ENCODE measurements around the gene CSNK2B. TPM values are rescaled to one million over a fixed set of nuclear protein-coding genes. Genes with fewer than 3 reads are reported as not detected.

The CSNK2B gene
- total and polyA plus RNA-seq, 10 of the 15 experiments (the other 5 are each of a cell fraction or from before 2014, with no cell fraction given), result 56.3 to 405 (median 286) TPM

GRCh38 chr6:31620586-31621319, 45.1 kb upstream of the CSNK2B start, which contains the start of gene PRRC2A:
Gene PRRC2A (plus strand): TSS chr6:31620715. CDS start chr6:31622790, 2,075 bp downstream.
- Histone ChIP-seq H3K4me2 (ENCODE audit: control insufficient read depth, insufficient read depth) (peak within 1 kb of the TSS; percentile 80), H3K9ac (ENCODE audit: control insufficient read depth, insufficient read depth, low read length) (peak within 1 kb of the TSS; percentile 99), H3K4me3 (peak within 1 kb of the TSS; percentile 86), H3K27ac (ENCODE audit: control insufficient read depth, insufficient read depth) (peak within 1 kb of the TSS; percentile 98), H3K79me2 (ENCODE audit: control insufficient read depth, insufficient read depth, low read length) (peaks cover 48% of the 10 kb centered on the region), H3K9me3 (replicated peaks; ENCODE audit: control insufficient read depth, insufficient read depth, low read length) (no peaks in the 10 kb centered on the region), H3K27me3 (replicated peaks in 1 of 2; ENCODE audit: control insufficient read depth in 2 of 2, insufficient read depth in 2 of 2, low read length in 1 of 2) (no peaks in the 10 kb centered on the region), H2AFZ (ENCODE audit: control insufficient read depth, low read depth, low read length) (peak within 1 kb of the TSS; percentile 77), H3K4me1 (ENCODE audit: control insufficient read depth, insufficient read depth, low read length) (peaks cover 13% of the 10 kb centered on the region), H3K36me3 (ENCODE audit: control insufficient read depth in 2 of 2, insufficient read depth in 2 of 2, low read length in 1 of 2) (peaks cover 17 to 27% of the 10 kb centered on the region in 2 experiments), H4K20me1 (ENCODE audit: control insufficient read depth, insufficient read depth) (peaks cover 4% of the 10 kb centered on the region; the same call in 1 of the 2 replicates)
- SMC1A ChIA-PET (ENCODE audit: uncharacterized antibody, unreplicated experiment), result interaction anchor here (0.8 to 2.9 kb wide), 12 partner anchors 11 to 209 kb away, joined by 3 to 15 read pairs (median 6); partner anchors contain the start of genes BAG6, C6orf47, DDX39B and GPANK1
- intact Hi-C loops (cut with micrococcal nuclease; ENCODE audit: unreplicated experiment) (loop anchor here (1.0 kb wide), 2 partner anchors 32 to 45 kb away; partner anchors contain the start of gene BAG6), in situ Hi-C loops (cut with MboI) (no loop called here)
- RAD21 ChIA-PET (ENCODE audit: unreplicated experiment), result no interaction called here
- FAIRE-seq (peak; percentile 23), DNase-seq (ENCODE audit: low read depth, low spot score) (no peak), ATAC-seq (peak; percentile 77)
- no TSS peak for BruUV-seq (replicated peaks)
- POLR2A ChIA-PET, result interaction anchor here (0.6 to 5.2 kb wide), 11 partner anchors 11 to 201 kb away, joined by 3 to 58 read pairs (median 3); partner anchors contain the start of genes APOM, BAG6, C6orf47 and CLIC1
- WGBS (ENCODE audit: insufficient coverage, insufficient replicate concordance, low lambda C conversion rate, missing lambda C conversion rate), result 2% methylated on average over 17 of the region's 67 CpGs
- CTCF ChIA-PET, result interaction anchor here (0.7 to 3.0 kb wide), 3 partner anchors 22 to 24 kb away, joined by 3 to 17 read pairs (median 4); no protein-coding TSS in a partner anchor
- no peak for TF ChIP-seq EP300 (IDR thresholded peaks at IDR 0.05; ENCODE audit: borderline replicate concordance in 1 of 2, control insufficient read depth in 1 of 2, low read depth in 2 of 2, low read length in 2 of 2)
- peak; percentile 84 for TF ChIP-seq MYC (IDR thresholded peaks at IDR 0.05; ENCODE audit: insufficient read depth, insufficient read length, insufficient replicate concordance, low read length, severe bottlenecking)
- TF ChIP-seq JUNB (IDR thresholded peaks at IDR 0.05), result no peak
- 0 out of 2 replicates have a peak, but pooled peaks have one; percentile 34 for TF ChIP-seq NBN (IDR thresholded peaks at IDR 0.05)
- TF ChIP-seq, protein P1, sequence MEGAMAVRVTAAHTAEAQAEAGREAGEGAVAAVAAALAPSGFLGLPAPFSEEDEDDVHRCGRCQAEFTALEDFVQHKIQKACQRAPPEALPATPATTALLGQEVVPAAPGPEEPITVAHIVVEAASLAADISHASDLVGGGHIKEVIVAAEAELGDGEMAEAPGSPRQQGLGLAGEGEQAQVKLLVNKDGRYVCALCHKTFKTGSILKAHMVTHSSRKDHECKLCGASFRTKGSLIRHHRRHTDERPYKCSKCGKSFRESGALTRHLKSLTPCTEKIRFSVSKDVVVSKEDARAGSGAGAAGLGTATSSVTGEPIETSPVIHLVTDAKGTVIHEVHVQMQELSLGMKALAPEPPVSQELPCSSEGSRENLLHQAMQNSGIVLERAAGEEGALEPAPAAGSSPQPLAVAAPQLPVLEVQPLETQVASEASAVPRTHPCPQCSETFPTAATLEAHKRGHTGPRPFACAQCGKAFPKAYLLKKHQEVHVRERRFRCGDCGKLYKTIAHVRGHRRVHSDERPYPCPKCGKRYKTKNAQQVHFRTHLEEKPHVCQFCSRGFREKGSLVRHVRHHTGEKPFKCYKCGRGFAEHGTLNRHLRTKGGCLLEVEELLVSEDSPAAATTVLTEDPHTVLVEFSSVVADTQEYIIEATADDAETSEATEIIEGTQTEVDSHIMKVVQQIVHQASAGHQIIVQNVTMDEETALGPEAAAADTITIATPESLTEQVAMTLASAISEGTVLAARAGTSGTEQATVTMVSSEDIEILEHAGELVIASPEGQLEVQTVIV (IDR thresholded peaks at IDR 0.05; ENCODE audit: borderline replicate concordance, partially characterized antibody), result no peak
- TF ChIP-seq RB1 (IDR thresholded peaks at IDR 0.05; ENCODE audit: borderline replicate concordance), result peak; percentile 79; the same call in 1 of the 2 replicates
- TF ChIP-seq RUNX3 (IDR thresholded peaks at IDR 0.05; ENCODE audit: low read length), result peak; percentile 26; the same call in 1 of the 2 replicates
- TF ChIP-seq SP1 (IDR thresholded peaks at IDR 0.05; ENCODE audit: low read depth, low read length), result no peak
- 0 out of 2 replicates have a peak, but pooled peaks have one; percentile 1 for TF ChIP-seq SREBF2 (IDR thresholded peaks at IDR 0.05; ENCODE audit: low read length)
- peak; percentile 80 for TF ChIP-seq LARP7 (IDR thresholded peaks at IDR 0.05)
- TF ChIP-seq NR2C1 (IDR thresholded peaks at IDR 0.05), result peak; percentile 49
- 0 out of 2 replicates have a peak, but pooled peaks have one; percentile 27 for TF ChIP-seq REST (IDR thresholded peaks at IDR 0.05; ENCODE audit: low read depth, low read length)
- peak; percentile 53 for TF ChIP-seq GATAD2B (conservative IDR thresholded peaks at IDR 0.05; ENCODE audit: low read depth)
- 0 out of 2 replicates have a peak, but pooled peaks have one; percentile 22 for TF ChIP-seq ZNF207 (IDR thresholded peaks at IDR 0.05; ENCODE audit: borderline replicate concordance)
- TF ChIP-seq SMARCA5 (IDR thresholded peaks at IDR 0.05), result peak; percentile 73
- peak in 1 of 2 experiments; percentile 88; a peak in 2 of 3 replicates for TF ChIP-seq EGR1 (IDR thresholded peaks at IDR 0.05; ENCODE audit: borderline replicate concordance in 1 of 2, low read depth in 2 of 2, low read length in 2 of 2)
